MCF 10A (cell line): ENCODE data around the gene COL9A1. TPM values are rescaled to one million over a fixed set of nuclear protein-coding genes. Genes with fewer than 3 reads are reported as not detected.

Experiments used
- BruUV-seq: library from RNA; stranded (reverse); fragments of 400-500 nt; replicated peaks from 2 replicates; lab custom pipeline; 2021; lab: Mats Ljungman, UMichigan
- CTCF ChIA-PET: fragments of 300-600 bp; sonication (Branson Sonifier 250); formaldehyde crosslinking; extraction: SDS; loops from one replicate; lab custom pipeline; 2021; ENCODE audit warnings: antibody characterized with exemption, inconsistent platforms; lab: Yijun Ruan, JAX
- POLR2A ChIA-PET: fragments of 300-600, 350-650 bp; sonication (Branson Sonifier 250); formaldehyde crosslinking; extraction: SDS; loops from one replicate; lab custom pipeline; 2020; ENCODE audit warnings: antibody characterized with exemption, inconsistent platforms; lab: Yijun Ruan, JAX
- DNase-seq: peaks from one replicate; pipeline ENCODE4 v3.0.0-alpha.2; 2018; ENCODE audit not compliant: unreplicated experiment
- H3K27ac Mint-ChIP-seq: one replicate; pipeline ENCODE4 v1.8.0; 2022; ENCODE audit warnings: mild to moderate bottlenecking, low read depth, mixed read lengths; ENCODE audit not compliant: unreplicated experiment
- H3K27me3 Mint-ChIP-seq: one replicate; pipeline ENCODE4 v1.8.0; 2022; ENCODE audit warnings: mixed read lengths; ENCODE audit not compliant: insufficient read depth, unreplicated experiment
- H3K36me3 Mint-ChIP-seq: one replicate; pipeline ENCODE4 v1.8.0; 2022; ENCODE audit warnings: mild to moderate bottlenecking, moderate library complexity, mixed read lengths; ENCODE audit not compliant: insufficient read depth, unreplicated experiment
- H3K4me1 Mint-ChIP-seq: one replicate; pipeline ENCODE4 v1.8.0; 2022; ENCODE audit warnings: mixed read lengths; ENCODE audit not compliant: insufficient read depth, unreplicated experiment
- H3K4me3 Mint-ChIP-seq: one replicate; pipeline ENCODE4 v1.8.0; 2022; ENCODE audit warnings: mild to moderate bottlenecking, moderate library complexity, mixed read lengths; ENCODE audit not compliant: unreplicated experiment
- H3K9me3 Mint-ChIP-seq: one replicate; pipeline ENCODE4 v1.8.0; 2022; ENCODE audit warnings: mixed read lengths; ENCODE audit not compliant: unreplicated experiment
- intact Hi-C: fragments of 100-400 bp; cut with micrococcal nuclease; formaldehyde crosslinking; loops from 2 replicates; pipeline ENCODE4 v1.14.1; 2022
- total RNA-seq: library from RNA; stranded (reverse); gene quantifications from 2 replicates; pipeline ENCODE4 v1.2.3, GENCODE V29; 2022
- TF ChIP-seq, protein P1 (sequence below): fragments of 200-600 bp; IDR thresholded peaks from one replicate; pipeline ENCODE4 v1.8.0; 2022; ENCODE audit warnings: antibody characterized with exemption, mild to moderate bottlenecking; ENCODE audit not compliant: unreplicated experiment

COL9A1 gene
- total RNA-seq, 1 experiment from 2014 or later = not detected

GRCh38 chr6:70198785-70199184, 104.1 kb downstream of the COL9A1 start:
- intact Hi-C loops = no loop called here
- no peak for DNase-seq
- peaks cover 98% of the 10 kb centered on the region for H3K27me3 Mint-ChIP-seq
- ChIA-PET CTCF (no interaction called here), POLR2A (no interaction called here)
- H3K27ac Mint-ChIP-seq = no peak overlapping the region
- no peak overlapping the region for H3K4me3 Mint-ChIP-seq
- no TSS peak for BruUV-seq
- TF ChIP-seq, protein P1, sequence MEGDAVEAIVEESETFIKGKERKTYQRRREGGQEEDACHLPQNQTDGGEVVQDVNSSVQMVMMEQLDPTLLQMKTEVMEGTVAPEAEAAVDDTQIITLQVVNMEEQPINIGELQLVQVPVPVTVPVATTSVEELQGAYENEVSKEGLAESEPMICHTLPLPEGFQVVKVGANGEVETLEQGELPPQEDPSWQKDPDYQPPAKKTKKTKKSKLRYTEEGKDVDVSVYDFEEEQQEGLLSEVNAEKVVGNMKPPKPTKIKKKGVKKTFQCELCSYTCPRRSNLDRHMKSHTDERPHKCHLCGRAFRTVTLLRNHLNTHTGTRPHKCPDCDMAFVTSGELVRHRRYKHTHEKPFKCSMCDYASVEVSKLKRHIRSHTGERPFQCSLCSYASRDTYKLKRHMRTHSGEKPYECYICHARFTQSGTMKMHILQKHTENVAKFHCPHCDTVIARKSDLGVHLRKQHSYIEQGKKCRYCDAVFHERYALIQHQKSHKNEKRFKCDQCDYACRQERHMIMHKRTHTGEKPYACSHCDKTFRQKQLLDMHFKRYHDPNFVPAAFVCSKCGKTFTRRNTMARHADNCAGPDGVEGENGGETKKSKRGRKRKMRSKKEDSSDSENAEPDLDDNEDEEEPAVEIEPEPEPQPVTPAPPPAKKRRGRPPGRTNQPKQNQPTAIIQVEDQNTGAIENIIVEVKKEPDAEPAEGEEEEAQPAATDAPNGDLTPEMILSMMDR = no peak
- no peaks in the 10 kb centered on the region for H3K36me3 Mint-ChIP-seq
- no peaks in the 10 kb centered on the region for H3K4me1 Mint-ChIP-seq
- H3K9me3 Mint-ChIP-seq = no peaks in the 10 kb centered on the region

GRCh38 chr6:70196531-70196930, 106.4 kb downstream of the COL9A1 start:
- no peaks in the 10 kb centered on the region for H3K9me3 Mint-ChIP-seq
- CTCF ChIA-PET = no interaction called here
- intact Hi-C loops = no loop called here
- H3K36me3 Mint-ChIP-seq = no peaks in the 10 kb centered on the region
- no peak for DNase-seq
- no TSS peak for BruUV-seq
- H3K27ac Mint-ChIP-seq = no peak overlapping the region
- no peak overlapping the region for H3K4me3 Mint-ChIP-seq
- peaks cover 98% of the 10 kb centered on the region for H3K27me3 Mint-ChIP-seq
- POLR2A ChIA-PET = no interaction called here
- TF ChIP-seq, protein P1 = no peak
- no peaks in the 10 kb centered on the region for H3K4me1 Mint-ChIP-seq

DNA sequence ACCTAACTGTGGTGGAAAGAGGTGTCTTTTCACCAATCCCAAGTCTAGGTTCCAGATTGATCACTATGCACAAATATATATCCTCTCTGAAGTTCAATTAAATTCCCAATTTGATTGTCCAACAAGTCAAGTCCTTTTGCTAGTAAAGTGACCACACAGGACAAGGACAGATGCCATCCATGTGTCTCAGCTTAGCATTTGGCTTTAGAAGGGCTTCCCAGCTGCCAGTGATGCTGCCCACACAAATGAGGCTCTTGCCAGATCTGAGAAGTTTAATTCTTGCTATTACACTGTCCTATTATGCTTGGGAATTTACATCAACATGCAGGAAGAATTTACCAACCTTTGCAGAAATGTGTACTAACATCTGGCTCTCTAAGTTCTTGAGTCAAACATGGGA, 108.5 kb downstream of the COL9A1 start:
- no peaks in the 10 kb centered on the region for H3K4me1 Mint-ChIP-seq
- TF ChIP-seq, protein P1 = no peak
- no peak for DNase-seq
- no peaks in the 10 kb centered on the region for H3K9me3 Mint-ChIP-seq
- no TSS peak for BruUV-seq
- POLR2A ChIA-PET = no interaction called here
- H3K36me3 Mint-ChIP-seq = no peaks in the 10 kb centered on the region
- intact Hi-C loops = no loop called here
- no peak overlapping the region for H3K4me3 Mint-ChIP-seq
- peaks cover 95% of the 10 kb centered on the region for H3K27me3 Mint-ChIP-seq
- H3K27ac Mint-ChIP-seq = no peak overlapping the region
- CTCF ChIA-PET = no interaction called here

DNA sequence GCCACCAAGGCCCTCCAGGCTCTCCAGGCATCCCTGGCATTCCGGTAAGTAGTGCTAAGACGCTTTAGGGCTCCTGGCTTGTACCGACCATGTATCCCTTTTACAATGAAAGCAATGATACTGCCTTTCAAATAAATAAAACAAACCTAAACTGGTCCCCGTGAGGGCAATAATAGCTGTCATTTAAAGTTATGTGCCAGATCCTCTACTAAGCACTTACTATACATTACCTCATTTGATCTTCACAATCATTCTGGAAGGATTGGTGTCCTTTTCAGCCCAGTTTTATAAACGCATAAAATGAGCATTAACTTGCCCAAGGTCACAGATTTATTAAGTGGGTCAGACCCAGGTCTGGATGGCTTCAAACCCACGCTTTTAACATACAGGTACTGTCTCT, 114.7 kb downstream of the COL9A1 start:
- ChIA-PET CTCF (interaction anchor here (0.6 kb wide), 1 partner anchor 774 kb away, joined by 3 read pairs; no protein-coding TSS in a partner anchor), POLR2A (no interaction called here)
- Mint-ChIP-seq H3K27me3 (peaks cover 57% of the 10 kb centered on the region), H3K36me3 (no peaks in the 10 kb centered on the region), H3K4me3 (no peak overlapping the region), H3K9me3 (no peaks in the 10 kb centered on the region), H3K4me1 (no peaks in the 10 kb centered on the region), H3K27ac (no peak overlapping the region)
- TF ChIP-seq, protein P1 = no peak
- DNase-seq = no peak
- intact Hi-C loops = no loop called here
- no TSS peak for BruUV-seq
